ENCODE measurements around the gene SCAF4.
"Not testable (repeated sequence)": the region's sequence is repeated elsewhere in the genome, so short reads cannot be mapped to it uniquely, and the experiment has no call there.

- TF ChIP-seq CTCF (IDR thresholded peaks at IDR 0.05; ENCODE audit: low read length); EZH2 (IDR thresholded peaks at IDR 0.05; ENCODE audit: borderline replicate concordance, low read length): not testable (repeated sequence)
Measured at GRCh38 chr21:31631881-31632280, 100.0 kb downstream of the SCAF4 start.
